GM18867 (cell line): ENCODE measurements around the gene CAMK1G.
A peak's percentile ranks its signal among the peaks of the same experiment; 100 is the strongest.

Source experiments
- ATAC-seq: cut with Tn5 transposase; IDR thresholded peaks from one replicate; pipeline ENCODE4 v1.9.1; 2021; ENCODE audit warnings: mild to moderate bottlenecking, moderate library complexity; ENCODE audit not compliant: unreplicated experiment

Gene CAMK1G

GRCh38 chr1:209657140-209657879 lies 73.8 kb downstream of the CAMK1G start:
- ATAC-seq, result peak; percentile 57

GRCh38 chr1:209657918-209658317 lies 74.4 kb downstream of the CAMK1G start:
- ATAC-seq, result no peak

GRCh38 chr1:209659909-209660308 lies 76.4 kb downstream of the CAMK1G start:
- peak; percentile 82 for ATAC-seq

- no peak for ATAC-seq
Observed at GRCh38 chr1:209661071-209661470, 77.6 kb downstream of the CAMK1G start.

GRCh38 chr1:209662879-209663327 lies 79.4 kb downstream of the CAMK1G start:
- no peak for ATAC-seq
